Type B pancreatic cell (in vitro differentiated cells): ENCODE results near the gene SLC17A7. TPM values are rescaled to one million over a fixed set of nuclear protein-coding genes. Genes with fewer than 3 reads are reported as not detected.

ENCODE experiments used
- DNase-seq: peaks from one replicate; pipeline ENCODE4 v3.0.0; 2021; ENCODE audit warnings: mixed read lengths; ENCODE audit not compliant: unreplicated experiment; ENCODE audit errors: extremely low spot score
- H3K27ac Mint-ChIP-seq: 2 replicates; pipeline ENCODE4 v1.8.0; 2021; ENCODE audit warnings: mild to moderate bottlenecking, mixed read lengths
- H3K27me3 Mint-ChIP-seq: 2 replicates; pipeline ENCODE4 v1.8.0; 2021; ENCODE audit warnings: mixed read lengths
- H3K36me3 Mint-ChIP-seq: 2 replicates; pipeline ENCODE4 v1.8.0; 2021; ENCODE audit warnings: mixed read lengths
- H3K4me1 Mint-ChIP-seq: one replicate; pipeline ENCODE4 v1.8.0; 2021; ENCODE audit warnings: mixed read lengths; ENCODE audit not compliant: unreplicated experiment
- H3K4me3 Mint-ChIP-seq: 2 replicates; pipeline ENCODE4 v1.8.0; 2021; ENCODE audit warnings: mild to moderate bottlenecking, mixed read lengths
- H3K9me3 Mint-ChIP-seq: 2 replicates; pipeline ENCODE4 v1.8.0; 2021; ENCODE audit warnings: mixed read lengths
- total RNA-seq: library from RNA; stranded (reverse); gene quantifications from 2 replicates; pipeline ENCODE4 v1.2.1, GENCODE V29; 2021; ENCODE audit warnings: low replicate concordance
- TF ChIP-seq, protein P1 (sequence below): fragments of 200-600 bp; sonication (generic); conservative IDR thresholded peaks from 2 replicates; pipeline ENCODE4 v1.5.0; 2021; ENCODE audit warnings: antibody characterized with exemption, mild to moderate bottlenecking

The SLC17A7 gene
- total RNA-seq, 1 donor from 2014 or later, result 0.19 TPM

DNA sequence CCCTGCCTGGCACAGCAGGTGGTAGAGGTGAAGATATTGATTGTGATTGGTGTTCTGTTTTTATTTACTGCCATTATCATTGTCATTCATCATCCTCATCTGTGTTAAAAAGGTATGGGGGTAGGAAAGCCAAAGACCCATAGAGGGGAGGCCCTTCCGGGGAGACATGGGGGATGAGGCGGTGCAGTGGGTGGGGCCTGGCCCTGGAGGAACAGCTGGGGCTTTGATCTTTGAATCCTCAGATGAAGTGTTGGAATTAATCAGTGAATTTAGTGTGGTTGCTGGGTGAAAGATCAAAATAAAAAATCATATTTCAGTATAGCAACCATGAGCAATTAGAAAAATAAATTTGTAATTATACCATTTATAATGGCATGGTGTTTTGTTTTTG is 25.5 kb downstream of the SLC17A7 start:
- Mint-ChIP-seq H3K4me3 (no peak overlapping the region), H3K27ac (peak overlapping the region; percentile 6), H3K9me3 (no peaks in the 10 kb centered on the region), H3K27me3 (peaks cover 68% of the 10 kb centered on the region), H3K36me3 (no peaks in the 10 kb centered on the region), H3K4me1 (peaks cover 31% of the 10 kb centered on the region)
- TF ChIP-seq, protein P1, sequence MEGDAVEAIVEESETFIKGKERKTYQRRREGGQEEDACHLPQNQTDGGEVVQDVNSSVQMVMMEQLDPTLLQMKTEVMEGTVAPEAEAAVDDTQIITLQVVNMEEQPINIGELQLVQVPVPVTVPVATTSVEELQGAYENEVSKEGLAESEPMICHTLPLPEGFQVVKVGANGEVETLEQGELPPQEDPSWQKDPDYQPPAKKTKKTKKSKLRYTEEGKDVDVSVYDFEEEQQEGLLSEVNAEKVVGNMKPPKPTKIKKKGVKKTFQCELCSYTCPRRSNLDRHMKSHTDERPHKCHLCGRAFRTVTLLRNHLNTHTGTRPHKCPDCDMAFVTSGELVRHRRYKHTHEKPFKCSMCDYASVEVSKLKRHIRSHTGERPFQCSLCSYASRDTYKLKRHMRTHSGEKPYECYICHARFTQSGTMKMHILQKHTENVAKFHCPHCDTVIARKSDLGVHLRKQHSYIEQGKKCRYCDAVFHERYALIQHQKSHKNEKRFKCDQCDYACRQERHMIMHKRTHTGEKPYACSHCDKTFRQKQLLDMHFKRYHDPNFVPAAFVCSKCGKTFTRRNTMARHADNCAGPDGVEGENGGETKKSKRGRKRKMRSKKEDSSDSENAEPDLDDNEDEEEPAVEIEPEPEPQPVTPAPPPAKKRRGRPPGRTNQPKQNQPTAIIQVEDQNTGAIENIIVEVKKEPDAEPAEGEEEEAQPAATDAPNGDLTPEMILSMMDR, result no peak
- no peak for DNase-seq

DNA sequence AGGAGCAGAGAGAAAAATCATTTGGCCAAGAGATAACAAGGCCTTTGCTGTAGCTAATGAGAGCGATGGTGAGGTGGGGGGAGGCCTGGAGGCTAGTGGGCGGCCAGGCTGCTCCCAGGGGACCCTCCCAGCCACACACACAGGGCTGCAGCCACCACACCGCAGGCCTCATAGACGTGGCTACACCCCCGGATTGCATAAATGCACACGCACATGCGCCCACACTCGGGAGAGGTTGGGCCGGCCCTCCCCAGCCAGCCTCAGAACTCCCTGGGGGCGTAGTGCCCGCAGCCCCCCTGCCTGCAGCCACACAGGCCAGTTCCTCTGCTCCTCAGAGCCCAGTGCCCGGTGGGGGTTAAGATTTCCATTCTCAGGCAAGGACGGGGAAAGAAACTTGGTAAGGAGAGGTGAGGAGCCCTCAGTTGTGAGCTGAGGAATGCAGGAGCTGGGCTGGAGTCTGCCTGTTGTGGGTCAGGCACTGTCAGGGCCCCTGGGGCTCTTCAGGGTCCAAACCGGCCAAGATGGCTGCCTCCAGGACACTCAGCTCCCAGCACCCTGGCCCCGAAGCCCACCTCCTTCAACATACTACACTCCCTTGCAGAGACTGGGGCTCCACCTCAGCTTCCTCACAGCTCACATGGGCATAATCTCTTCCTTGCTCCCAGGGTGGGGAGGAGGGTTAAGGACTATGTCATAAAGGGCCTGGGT is 26.1 kb downstream of the SLC17A7 start:
- Mint-ChIP-seq H3K4me3 (no peak overlapping the region), H3K4me1 (peaks cover 26% of the 10 kb centered on the region)

DNA sequence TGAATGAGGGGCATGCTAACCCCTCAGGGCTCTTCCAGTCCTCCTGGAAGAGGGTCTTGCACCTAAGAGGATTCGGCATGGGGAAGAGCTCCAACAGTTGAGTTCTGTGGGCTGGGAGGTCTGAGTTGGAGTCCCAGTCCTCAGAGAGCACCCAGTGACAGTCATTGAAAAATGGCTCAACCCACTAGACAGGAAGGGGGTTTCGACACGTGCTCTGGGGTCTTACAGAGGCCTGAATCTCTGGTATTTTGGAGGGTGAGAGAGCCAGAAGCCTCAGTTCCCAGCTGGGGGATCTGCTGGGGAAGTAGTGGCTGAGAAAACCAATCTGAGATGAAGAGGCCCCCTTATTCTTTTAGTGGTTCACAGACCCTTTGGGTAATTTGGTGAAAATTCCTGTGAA is 27.1 kb downstream of the SLC17A7 start:
- Mint-ChIP-seq H3K4me3 (no peak overlapping the region), H3K9me3 (no peaks in the 10 kb centered on the region), H3K36me3 (no peaks in the 10 kb centered on the region), H3K4me1 (peaks cover 26% of the 10 kb centered on the region), H3K27me3 (peaks cover 60% of the 10 kb centered on the region), H3K27ac (no peak overlapping the region)
- TF ChIP-seq, protein P1, result no peak
- DNase-seq, result no peak

More for the DNA sequence above, 26.1 kb downstream of the SLC17A7 start:
- TF ChIP-seq, protein P1, result no peak
- Mint-ChIP-seq H3K9me3 (no peaks in the 10 kb centered on the region), H3K27ac (peak overlapping the region; percentile 6), H3K27me3 (peaks cover 62% of the 10 kb centered on the region), H3K36me3 (no peaks in the 10 kb centered on the region)
- no peak for DNase-seq

DNA sequence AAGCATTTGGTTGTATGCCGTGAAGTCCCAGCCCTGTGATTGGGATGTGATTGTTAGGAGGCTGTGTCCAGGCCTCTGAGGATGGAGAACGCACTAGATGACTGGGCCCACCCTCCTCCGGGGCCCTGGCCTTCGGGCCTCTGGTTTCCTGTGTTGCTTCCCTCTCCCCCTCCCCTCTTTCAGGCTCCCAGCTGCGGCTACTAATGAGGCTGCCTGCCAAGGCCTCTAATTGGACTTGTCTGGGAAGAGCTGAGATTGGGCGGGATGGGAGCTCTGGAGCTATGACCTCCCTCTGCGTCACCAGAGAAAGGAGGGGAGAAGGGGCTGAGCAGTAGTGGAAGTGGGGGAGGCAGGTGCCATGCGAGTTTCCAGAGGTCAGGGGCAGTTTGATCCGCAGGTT is 28.0 kb downstream of the SLC17A7 start:
- peak overlapping the region; percentile 70 for H3K4me3 Mint-ChIP-seq
- H3K36me3 Mint-ChIP-seq, result no peaks in the 10 kb centered on the region
- no peak for DNase-seq
- peaks cover 52% of the 10 kb centered on the region for H3K27me3 Mint-ChIP-seq
- peak overlapping the region; percentile 70 for H3K27ac Mint-ChIP-seq
- H3K4me1 Mint-ChIP-seq, result peaks cover 30% of the 10 kb centered on the region
- TF ChIP-seq, protein P1, result no peak
- H3K9me3 Mint-ChIP-seq, result no peaks in the 10 kb centered on the region

DNA sequence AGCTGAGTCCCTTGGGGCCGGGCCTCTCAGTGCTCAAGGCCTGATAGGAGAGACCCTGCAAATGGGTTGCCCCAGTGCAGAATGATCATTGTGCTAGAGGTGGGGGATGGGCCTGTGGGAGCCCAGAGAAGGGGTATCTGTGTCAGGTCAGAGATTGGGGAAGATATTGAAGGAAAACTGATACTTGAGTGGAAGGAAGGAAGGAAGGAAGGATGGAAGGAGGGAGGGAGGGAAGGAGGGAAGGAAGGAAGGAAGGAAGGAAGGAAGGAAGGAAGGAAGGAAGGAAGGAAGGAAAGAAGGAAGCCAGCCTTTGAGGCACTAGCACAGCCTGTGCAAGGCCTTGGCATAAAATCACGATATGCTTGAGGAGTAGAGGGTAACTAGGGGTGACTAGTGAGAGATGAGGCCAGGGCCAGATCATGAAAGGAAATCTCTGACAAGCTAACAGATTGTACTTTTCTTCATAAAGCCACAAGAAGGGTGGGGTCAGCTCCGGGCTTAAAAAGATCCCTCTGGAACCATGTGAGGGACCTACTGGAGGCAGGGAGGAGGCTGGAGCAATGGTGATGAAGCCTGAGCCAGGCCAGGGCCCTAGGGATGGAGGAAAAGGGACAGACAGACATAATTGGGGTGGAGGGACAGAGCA is 29.5 kb downstream of the SLC17A7 start:
- no peaks in the 10 kb centered on the region for H3K36me3 Mint-ChIP-seq
- peaks cover 42% of the 10 kb centered on the region for H3K27me3 Mint-ChIP-seq
- H3K9me3 Mint-ChIP-seq, result no peaks in the 10 kb centered on the region
- no peak overlapping the region for H3K4me3 Mint-ChIP-seq
- H3K4me1 Mint-ChIP-seq, result peaks cover 30% of the 10 kb centered on the region
- H3K27ac Mint-ChIP-seq, result no peak overlapping the region
- TF ChIP-seq, protein P1, result no peak
- DNase-seq, result no peak
